ENCODE data around the gene C2orf80. TPM values are rescaled to one million over a fixed set of nuclear protein-coding genes. Genes with fewer than 3 reads are reported as not detected.
"Not testable (repeated sequence)": the region's sequence is repeated elsewhere in the genome, so short reads cannot be mapped to it uniquely, and the experiment has no call there.

C2orf80 gene
- total RNA-seq, 1 donor from 2014 or later: not detected

DNA sequence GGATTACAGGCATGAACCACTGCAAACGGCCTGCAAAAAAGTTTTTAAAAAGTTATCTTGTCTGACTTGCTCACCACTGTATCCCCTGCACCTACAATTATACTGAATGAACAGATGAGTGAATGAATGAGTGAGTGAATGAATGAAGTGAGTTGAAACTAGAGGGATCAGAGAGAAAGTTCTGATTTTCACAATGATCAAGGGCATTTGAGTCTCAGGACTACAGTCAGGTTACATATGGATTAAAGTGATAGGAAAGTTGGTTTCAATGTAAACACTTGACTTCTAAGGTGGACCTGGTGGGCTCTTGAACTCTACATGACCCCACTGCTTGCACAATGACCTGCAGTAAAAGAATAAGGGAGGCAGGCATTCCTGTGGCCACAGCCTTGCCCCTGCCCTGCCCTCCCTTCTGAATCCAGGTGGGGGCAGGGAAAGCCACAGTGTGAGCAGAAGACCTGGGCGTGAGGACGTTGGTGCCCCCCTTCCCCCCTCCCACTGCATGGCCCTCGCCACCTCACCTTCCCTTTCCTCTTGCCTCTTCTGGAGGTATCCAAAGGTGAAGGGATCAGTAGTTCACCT is 10.7 kb downstream of the C2orf80 start:
- DNase-seq (ENCODE audit: low read depth in 2 of 2): no peak

DNA sequence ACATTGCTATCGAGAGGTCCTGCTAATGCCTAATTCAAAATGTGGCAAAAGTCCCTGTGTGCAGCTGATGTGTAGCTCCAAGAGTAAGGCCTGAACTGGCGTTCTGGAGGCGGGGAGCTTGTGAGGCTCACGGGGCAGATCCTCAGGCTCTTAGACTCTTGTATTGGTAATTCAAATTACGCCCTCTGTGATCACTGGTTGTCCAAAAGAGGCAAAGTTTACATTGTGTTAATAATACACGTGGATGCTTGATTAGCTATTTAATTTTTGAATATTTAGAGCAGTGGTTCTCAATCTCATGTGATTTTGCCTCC is 14.0 kb downstream of the C2orf80 start:
- no peak for DNase-seq (ENCODE audit: low read depth in 2 of 2)

DNA sequence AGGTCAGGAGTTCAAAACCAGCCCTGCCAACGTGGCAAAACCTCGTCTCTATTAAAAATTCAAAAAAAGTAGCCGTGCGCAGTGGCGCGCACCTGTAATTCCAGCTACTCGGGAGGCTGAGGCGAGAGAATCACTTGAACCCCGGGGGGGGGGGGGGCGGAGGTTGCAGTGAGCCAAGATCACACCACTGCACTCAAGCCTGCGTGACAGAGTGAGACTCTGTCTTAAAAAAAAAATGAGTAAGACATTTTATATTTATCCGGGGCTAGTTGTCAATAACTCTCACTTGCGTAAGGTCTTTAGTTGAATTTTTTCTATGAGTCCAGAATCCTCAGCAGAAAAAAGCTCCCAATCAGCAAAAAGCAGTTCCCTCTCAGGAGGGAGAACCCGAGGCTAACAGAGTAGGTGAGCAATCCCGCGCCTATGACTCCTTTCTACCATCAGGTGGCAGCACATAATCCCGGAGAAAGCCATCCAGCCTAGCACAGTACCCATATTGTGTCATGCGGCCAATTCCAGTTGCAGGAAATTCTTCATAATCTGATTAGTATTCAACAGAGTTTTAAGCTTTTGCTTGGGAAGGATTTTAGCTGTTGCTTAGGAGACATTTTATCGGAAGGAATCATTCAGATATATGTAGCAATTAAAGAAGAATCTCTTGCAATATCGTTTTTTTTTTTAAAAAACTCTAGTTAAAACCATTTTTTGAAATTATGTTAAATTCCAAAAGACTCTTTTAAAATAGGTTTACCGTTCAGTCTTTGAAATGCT is 14.6 kb downstream of the C2orf80 start:
- DNase-seq (ENCODE audit: low read depth in 2 of 2): peak; percentile 58 to 72

DNA sequence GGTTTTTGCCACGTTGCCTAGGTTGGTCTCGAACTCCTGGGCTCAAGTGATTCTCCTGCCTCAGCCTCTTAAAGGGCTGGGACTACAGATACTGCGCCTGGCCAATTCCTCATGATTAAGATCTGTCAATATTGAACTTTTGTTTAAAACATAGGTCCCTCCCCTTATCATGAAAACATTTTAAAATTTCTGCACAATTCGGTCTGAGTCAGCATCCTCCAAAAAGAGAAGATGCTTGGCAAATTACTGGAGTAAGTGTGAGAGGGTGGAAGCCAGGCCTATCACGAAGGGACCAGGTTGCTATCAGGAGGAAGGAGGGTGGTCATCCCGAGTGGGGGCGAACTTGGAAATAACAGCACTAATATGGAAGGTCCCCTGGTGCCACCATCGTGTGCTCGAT is 15.7 kb downstream of the C2orf80 start:
- DNase-seq (ENCODE audit: low read depth in 2 of 2): no peak

DNA sequence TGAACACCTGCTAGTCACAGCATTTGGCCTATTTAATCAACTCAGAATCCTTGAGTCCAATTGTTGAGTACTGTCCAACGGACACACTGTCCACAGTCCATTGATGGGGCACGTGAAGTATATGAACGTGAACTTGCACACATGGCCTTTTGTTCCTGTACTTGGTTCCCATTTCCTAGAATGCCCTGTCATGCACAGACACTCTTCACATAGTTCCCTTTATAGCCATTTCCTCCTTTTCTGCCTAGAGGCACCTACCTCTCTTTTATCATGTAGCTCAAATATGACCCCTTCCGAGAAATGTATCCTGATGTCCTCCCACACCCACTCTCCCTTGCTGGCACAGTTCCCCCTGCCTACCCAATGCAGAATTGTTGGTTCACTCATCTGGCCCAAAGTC is 17.7 kb downstream of the C2orf80 start:
- DNase-seq (ENCODE audit: low read depth in 2 of 2): no peak

DNA sequence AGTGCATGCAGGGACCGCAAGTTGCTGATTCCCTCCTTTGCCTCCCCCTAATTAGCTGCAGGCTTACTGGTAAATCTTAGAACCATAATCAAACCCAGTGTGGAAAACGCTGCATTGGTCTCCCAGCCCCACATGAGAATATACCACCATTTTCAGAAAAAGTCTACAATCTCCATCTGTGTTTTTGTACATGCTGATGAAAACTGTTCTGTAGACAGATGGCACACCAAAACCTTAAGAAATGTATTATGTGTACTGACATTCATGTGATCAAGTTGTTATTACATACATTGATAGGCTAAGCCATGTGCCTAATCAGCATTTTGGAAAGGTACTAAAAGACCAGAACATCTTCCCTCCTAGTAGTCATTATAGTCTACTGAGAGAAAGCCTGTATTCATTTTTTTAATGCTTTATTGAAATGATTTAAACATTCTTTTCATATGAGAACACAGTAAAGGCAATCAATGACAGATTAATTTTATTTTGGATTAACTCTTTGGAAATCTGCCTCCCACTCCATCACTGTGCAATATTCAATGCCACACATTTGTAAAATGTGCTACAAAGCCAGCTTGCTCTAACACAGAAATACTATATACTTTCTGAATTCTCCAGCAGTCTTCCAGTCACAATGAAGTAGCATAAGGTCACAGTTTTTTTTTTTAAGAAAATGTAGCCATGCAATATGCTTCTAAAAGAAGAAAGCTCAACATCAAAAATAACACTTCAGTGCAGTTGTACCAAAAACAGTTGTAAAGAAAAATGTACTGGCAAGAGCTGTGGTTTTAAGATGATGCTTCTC is 24.7 kb downstream of the C2orf80 start:
- no peak for DNase-seq (ENCODE audit: low read depth in 2 of 2)

DNA sequence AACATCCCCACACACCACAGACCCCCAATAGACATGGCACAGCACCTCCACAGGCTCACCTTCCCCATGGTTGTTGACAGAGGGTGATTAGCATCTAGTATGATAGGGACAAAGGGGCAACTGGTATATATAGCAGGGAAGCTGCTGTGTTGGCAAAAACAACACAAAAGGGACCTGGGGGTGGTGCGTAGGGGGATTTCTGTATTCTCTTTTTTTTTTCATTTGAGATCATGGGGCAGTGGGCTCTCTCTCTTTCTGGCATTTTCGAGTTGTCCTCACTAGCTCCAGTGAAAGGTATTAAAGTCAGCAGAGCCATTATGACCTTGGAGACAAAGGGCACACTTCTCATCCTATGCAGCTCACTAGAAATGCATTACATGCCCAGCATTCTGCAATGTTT is 26.3 kb downstream of the C2orf80 start, which contains the start of gene CRYGA:
TSS of gene CRYGA (minus strand) at position 101 of the 400 bp plus-strand sequence. CDS start at position 68, 33 bp downstream.
- no peak for DNase-seq (ENCODE audit: low read depth in 2 of 2)

DNA sequence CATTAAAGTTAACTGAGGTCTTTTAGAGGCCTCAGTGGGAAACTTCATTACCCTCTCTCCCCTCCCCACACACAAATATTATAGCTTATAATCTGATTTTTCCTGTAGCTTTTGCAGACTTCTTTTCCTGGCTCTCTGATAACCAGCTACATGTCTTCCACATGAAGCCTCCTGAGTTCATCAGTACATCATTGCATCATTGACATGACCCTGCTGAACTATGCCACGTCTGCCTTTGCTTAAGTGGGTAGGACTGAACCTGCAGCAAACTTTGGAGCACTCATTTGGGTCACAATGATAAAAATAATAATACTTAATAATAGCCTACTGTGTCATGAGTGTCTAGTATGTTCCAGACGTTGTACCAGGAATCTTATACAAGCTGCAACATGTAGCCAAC is 33.4 kb downstream of the C2orf80 start:
- no peak for DNase-seq (ENCODE audit: low read depth in 2 of 2)

DNA sequence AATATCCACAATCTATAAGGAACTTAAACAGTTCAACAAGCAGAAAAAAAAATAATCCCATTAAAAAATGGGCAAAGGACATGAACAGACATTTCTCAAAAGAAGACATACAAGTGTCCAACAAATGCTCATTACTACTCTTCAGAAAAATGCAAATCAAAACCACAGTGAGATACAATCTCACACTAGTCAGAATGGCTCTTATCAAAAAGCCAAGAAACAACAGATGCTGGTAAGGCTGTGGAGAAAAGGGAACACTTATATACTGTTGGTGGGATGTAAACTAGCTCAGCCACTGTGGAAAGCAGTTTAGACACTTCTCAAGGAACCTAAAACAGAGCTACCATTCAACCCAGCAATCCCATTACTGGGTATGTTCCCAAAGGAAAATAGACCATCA is 36.7 kb downstream of the C2orf80 start:
- no peak for DNase-seq (ENCODE audit: low read depth in 2 of 2)

DNA sequence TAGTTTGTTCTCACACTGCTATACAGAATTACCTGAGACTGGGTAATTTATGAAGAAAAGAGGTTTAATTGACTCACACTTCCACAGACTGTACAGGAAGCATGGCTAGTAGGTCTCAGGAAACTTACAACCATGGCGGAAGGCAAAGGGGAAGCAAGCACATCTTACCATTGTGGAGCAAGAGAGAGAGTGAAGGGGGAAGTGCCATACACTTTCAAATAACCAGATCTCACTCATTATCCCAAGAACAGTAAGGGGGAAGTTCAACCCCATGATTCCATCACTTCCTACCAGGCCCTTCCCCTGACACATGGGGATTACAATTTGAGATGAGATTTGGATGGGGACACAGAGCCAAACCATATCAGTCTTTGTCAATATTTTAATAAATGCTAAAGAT is 38.9 kb downstream of the C2orf80 start:
- DNase-seq (ENCODE audit: low read depth in 2 of 2): no peak

DNA sequence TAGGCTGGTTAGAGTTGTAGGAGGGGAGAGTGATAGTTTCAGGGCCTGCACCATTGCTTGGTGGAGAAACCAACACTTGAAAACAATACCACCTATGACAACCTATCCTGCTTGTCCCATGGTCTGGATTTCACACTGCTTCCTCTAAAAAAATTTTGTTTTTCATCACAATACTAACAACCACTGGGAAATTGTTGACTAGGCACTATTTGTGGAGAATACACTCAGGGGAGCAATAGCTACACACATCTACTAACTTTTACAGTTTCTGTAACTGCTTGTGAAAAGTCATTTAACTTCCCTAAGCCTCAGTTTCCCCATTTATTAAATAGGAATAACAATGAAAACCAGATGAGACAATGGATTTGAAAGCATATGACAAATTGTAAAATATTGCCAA is 39.7 kb downstream of the C2orf80 start:
- no peak for DNase-seq (ENCODE audit: low read depth in 2 of 2)

DNA sequence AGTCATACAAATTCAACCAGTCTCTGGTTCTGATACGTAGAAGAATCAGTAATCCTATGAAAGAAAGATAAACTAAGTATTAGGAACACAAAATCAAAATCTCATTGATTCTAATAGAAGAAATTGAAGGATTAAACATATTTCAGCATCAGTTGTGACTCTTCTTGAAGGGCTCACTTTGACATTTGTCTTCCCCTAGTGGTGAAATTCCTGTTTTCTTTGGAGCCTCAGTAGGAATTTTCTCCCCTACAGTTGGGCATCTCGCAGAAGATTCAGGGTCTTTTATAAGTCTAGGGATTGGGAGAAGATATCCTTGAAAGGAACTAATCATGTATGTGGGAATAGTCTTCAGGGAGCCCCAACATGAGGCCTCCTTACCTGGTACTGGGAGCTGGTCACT is 41.0 kb downstream of the C2orf80 start:
- no peak for DNase-seq (ENCODE audit: low read depth in 2 of 2)

DNA sequence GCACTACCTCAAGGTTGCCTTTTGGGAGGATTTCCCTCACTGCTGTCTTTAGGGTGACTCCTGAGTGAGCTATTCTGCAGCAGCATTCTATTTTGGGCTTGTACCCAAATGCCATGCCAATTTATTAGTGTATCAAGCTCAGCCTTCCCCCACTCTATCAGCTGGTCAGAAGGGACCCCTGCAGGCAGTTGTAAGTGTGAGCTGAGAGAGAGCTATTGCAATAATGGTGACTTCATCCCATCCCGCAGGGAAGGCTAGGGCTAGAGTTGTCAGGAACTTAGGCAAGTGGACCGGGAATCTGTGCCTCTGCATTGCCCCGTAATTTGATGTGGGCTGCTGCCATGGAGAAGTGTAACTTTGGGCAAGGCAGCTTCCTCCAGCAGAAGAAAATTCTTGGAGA is 42.1 kb downstream of the C2orf80 start:
- DNase-seq (ENCODE audit: low read depth in 2 of 2): no peak

DNA sequence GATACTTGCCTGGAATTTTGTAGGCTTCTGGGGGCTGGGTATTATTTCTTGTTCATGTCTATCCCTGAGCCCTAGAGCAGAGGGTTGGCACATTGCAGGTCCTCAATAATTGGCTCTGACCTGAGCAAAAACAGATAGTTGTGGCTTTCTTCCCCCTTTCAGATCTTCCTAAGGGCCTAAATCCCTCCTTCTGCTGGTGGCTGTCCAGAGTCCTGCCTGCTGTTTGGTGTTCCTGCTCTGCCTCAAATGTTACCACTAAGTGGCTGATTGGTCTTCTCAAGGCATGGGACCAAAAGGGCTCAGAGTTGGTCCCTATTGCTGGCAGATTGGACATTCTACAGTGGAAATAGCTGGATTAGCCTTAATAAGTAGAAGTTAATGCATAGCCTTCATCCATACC is 42.8 kb downstream of the C2orf80 start:
- DNase-seq (ENCODE audit: low read depth in 2 of 2): no peak

DNA sequence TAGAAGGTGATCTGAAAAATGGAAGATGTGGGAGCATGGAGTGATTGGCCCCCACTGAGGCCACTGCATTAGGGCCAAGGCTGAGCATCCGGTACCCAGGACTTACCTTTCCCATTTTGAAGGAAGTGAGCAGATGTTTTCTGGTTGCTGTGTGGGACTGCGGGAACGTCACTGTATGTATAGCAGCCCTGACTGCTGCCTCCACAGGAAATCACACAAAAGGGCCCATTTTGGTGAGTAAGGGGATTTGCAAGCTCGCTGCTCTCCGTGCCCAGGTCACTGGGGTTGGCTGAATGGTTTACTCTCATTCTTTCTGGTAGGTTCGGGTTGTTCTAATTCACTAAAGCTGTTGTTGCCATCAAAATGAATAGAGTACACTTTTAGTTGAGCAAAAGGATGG is 43.8 kb downstream of the C2orf80 start, which contains the start of gene CRYGB:
TSS of gene CRYGB (minus strand) at position 153 of the 400 bp plus-strand sequence. CDS start at position 115, 38 bp downstream.
- DNase-seq (ENCODE audit: low read depth in 2 of 2): no peak

DNA sequence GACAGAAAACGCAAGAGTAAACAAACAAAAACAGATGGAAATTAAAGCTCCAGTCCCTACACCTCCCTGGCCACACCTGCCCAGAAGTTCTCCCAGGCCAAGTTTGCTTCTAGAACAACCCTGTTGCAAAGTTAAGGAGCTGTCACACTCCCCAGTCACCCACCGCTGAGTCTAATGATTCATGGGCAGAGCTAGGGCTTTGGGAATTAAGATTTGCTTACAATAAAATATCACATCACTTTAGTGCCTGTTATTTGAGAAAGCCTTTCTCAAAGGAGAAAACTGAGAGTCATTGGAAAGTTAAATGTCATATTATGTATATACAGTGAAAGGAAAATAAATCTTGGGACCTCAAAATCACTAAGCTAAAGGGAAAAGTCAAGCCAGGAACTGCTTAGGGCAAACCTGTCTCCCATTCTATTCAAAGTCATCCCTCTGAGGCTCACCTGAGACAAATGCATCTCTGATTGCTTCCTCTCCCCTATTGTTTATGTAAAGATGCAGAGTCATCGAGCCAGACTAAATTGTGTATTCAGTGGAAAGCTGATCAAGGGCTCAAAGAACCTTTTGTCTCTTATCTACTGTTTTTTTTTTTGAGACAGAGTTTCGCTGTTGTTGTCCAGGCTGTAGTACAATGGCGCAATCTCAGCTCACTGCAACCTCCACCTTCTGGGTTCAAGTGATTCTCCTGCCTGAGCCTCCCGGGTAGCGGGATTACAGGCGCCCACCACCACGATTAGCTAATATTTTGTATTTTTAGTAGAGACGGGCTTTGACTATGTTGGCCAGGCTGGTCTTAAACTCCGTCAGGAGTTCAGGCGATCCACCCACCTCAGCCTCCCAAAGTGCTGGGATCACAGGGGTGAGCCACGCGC is 46.7 kb downstream of the C2orf80 start:
- DNase-seq (ENCODE audit: low read depth in 2 of 2): no peak

DNA sequence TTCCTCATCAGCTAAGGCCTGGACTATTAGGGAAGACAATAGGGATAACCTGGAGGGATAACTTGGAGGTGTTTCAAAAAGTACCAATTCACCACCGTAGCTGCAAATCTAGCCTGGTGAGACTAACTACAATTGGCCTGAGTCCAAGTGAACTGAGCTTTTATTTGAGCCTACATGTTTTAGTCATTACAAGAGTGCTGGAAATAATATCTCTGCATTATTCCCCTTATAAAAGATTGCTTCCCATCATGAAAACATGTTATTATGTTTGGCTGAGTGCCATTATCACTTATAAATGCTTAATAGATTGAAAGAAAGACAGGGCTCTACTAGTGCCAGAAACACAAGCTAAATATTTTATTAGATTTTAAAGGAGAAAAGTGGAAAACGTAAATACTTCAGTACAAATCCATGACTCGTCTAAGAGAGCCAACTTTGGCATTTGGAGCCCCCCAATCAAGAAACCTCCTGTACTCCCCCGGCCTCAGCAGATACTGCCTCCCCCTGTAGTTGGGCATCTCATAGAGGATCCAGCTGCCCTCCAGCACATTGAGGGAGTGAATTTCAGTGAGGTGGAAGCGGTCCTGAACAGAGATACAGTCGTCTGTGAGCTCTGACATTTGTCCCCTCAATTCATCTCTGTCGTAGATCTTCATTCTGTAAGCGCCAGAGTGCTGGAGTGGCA is 47.4 kb downstream of the C2orf80 start:
- peak; percentile 58 to 66 for DNase-seq (ENCODE audit: low read depth in 2 of 2)

DNA sequence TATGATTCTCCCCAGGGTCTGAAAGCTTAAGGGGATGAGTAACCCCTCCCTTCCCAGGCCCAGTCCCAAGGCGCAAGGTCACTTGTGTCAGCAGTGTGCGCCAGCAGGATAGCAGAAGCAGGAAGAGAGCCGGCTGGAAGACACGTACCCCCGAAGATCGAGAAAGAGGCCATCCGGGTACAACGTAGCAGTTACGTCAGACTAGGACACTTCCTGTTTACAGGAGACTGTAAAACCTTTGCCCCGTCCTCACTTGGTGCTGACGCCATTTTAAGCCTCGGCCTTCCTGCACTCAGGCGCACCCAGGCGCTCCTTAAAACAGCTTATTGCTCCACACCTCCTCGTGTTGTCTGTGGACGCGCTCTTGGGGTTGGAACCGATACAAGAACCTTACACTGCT is 50.4 kb downstream of the C2orf80 start:
- no peak for DNase-seq (ENCODE audit: low read depth in 2 of 2)

DNA sequence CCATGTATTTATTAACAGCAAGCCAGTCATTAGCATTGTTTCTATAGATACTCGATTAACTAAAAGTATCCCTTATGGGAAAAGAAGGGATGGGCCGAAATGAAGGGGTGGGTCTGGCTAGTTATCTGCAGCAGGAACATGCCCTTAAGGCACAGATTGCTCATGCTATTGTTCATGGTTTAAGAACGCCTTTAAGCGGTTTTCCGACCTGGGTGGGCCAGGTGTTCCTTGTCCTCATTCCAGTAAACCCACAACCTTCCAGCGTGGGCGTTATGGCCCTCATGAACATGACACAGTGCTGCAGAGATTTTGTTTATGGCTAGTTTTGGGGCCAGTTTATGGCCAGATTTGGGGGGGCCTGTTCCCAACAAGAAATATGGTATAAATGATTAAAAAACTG is 51.5 kb downstream of the C2orf80 start:
- not testable (repeated sequence) for DNase-seq (ENCODE audit: low read depth in 2 of 2)

DNA sequence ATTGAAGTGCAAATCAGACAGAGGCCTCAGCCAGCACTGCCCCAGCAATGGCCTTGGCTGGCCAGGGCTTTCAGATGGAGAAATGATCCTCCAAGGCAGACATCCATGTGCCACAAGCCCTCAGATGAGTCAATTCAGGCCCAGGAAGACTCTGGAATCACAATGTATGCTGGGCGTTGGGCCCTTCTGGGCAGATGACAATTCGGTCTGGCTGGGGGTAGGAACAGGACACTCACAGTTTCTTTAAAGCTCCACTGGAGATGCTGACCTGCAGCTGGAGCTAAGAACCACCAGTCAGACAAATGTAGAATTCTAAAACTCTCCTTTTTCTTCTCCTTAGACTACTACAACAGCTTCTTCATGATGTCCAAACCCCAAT is 53.1 kb downstream of the C2orf80 start:
- no peak for DNase-seq (ENCODE audit: low read depth in 2 of 2)
